ENCODE results near the gene CDC5L. TPM values are rescaled to one million over a fixed set of nuclear protein-coding genes. Genes with fewer than 3 reads are reported as not detected.

The CDC5L gene
- total RNA-seq, 1 donor from 2014 or later, result 18.2 TPM

DNA sequence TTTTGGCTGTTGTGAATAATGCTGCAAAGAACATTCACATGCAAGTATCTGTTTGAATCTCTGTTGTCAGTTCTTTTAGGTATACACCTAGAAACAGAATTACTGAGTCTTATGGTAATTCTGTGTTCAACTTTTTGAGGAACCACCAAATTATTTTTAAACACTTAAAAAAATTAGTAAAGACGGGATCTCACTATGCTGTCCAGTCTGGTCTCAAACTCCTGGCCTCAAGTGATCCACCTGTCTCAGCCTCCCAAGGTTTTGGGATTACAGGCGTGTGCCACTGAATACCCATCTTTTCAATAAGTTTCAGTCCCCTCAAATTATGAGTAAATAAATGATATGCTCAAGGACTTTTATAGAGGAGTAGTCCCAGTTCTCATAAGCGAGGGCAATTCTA lies 27.5 kb upstream of the CDC5L start:
- Mint-ChIP-seq H3K36me3 (ENCODE audit: low read depth, unreplicated experiment) (no peaks in the 10 kb centered on the region), H3K27me3 (ENCODE audit: low read depth, unreplicated experiment) (peaks cover 16% of the 10 kb centered on the region), H3K4me1 (ENCODE audit: low read depth, unreplicated experiment) (no peaks in the 10 kb centered on the region), H3K27ac (ENCODE audit: unreplicated experiment) (no peak overlapping the region), H3K9me3 (ENCODE audit: unreplicated experiment) (peaks cover 5% of the 10 kb centered on the region), H3K4me3 (ENCODE audit: unreplicated experiment) (no peak overlapping the region)
- Histone ChIP-seq H3K9ac (ENCODE audit: low read length) (no peak overlapping the region), H2AFZ (ENCODE audit: low read depth, low read length) (no peak overlapping the region), H3K4me2 (ENCODE audit: low read length) (no peak overlapping the region), H3K27ac (ENCODE audit: low read depth, low read length) (no peak overlapping the region), H3K27me3 (ENCODE audit: insufficient read depth, low read length) (peaks cover 18% of the 10 kb centered on the region), H3K4me3 (ENCODE audit: insufficient read depth, low read depth, low read length) (no peak overlapping the region), H3K9me3 (ENCODE audit: insufficient read depth, low read depth, low read length) (no peaks in the 10 kb centered on the region), H3K79me2 (ENCODE audit: insufficient read depth, low read length) (no peaks in the 10 kb centered on the region), H3K4me1 (ENCODE audit: insufficient read depth, low read length) (no peaks in the 10 kb centered on the region), H4K20me1 (ENCODE audit: insufficient read depth, low read length) (no peaks in the 10 kb centered on the region), H3K36me3 (ENCODE audit: insufficient read depth, low read length) (no peaks in the 10 kb centered on the region)
- TF ChIP-seq, protein P1, sequence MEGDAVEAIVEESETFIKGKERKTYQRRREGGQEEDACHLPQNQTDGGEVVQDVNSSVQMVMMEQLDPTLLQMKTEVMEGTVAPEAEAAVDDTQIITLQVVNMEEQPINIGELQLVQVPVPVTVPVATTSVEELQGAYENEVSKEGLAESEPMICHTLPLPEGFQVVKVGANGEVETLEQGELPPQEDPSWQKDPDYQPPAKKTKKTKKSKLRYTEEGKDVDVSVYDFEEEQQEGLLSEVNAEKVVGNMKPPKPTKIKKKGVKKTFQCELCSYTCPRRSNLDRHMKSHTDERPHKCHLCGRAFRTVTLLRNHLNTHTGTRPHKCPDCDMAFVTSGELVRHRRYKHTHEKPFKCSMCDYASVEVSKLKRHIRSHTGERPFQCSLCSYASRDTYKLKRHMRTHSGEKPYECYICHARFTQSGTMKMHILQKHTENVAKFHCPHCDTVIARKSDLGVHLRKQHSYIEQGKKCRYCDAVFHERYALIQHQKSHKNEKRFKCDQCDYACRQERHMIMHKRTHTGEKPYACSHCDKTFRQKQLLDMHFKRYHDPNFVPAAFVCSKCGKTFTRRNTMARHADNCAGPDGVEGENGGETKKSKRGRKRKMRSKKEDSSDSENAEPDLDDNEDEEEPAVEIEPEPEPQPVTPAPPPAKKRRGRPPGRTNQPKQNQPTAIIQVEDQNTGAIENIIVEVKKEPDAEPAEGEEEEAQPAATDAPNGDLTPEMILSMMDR (IDR thresholded peaks at IDR 0.05; ENCODE audit: insufficient read depth, low read depth, low read length), result no peak
- no peak for TF ChIP-seq EZH2 (IDR thresholded peaks at IDR 0.05; ENCODE audit: insufficient read depth, low read length)
- no peak for FAIRE-seq
- DNase-seq (ENCODE audit: low read depth), result no peak

DNA sequence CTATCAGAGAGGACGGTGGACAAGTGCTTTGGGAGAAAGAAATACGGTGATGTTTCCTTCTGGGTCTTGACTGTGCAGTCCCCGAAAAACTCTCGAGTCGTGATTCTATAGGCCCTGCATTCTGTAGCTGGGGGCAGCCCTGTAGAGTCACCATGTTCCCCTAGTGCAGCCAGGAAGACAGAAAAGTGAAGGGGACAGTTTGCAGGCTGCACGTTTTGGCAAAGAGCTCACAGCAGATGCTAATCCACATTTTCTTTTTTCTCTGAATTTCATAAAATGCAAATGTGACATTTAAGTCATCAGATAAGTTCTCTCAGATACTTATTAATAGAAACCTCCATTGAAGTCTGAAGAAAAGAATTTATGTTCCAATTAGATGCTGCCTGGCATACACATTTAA lies 25.6 kb upstream of the CDC5L start:
- TF ChIP-seq, protein P1 (IDR thresholded peaks at IDR 0.05; ENCODE audit: insufficient read depth, low read depth, low read length), result no peak
- TF ChIP-seq EZH2 (IDR thresholded peaks at IDR 0.05; ENCODE audit: insufficient read depth, low read length), result no peak
- no peak for FAIRE-seq

DNA sequence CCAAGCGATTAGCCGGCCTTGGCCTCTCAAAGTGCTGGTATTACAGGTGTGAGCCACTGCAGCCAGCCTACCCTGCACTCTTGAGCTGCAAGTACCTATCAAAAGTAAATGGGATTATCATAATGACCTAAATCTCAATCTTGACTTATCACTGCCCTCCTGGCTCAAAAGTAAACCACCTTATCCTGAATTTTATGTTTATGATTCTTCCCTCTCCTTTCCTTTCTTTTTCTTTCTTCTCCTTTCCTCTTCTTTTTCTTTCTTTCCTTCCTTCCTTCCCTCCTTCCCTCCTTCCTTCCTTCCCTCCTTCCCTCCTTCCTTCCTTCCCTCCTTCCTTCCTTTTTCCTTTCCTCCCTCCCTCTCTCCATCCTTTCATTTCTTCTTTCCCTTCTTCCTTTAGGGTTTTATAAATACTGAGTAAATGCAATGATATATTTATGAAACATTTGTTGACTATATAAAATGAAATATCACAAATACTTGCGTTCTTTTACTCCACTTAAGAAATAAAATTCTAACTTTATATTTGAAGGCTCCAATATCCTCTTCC lies 24.1 kb upstream of the CDC5L start:
- Histone ChIP-seq H3K27me3 (ENCODE audit: insufficient read depth, low read length) (peaks cover 10% of the 10 kb centered on the region), H3K9me3 (ENCODE audit: insufficient read depth, low read depth, low read length) (no peaks in the 10 kb centered on the region), H3K4me1 (ENCODE audit: insufficient read depth, low read length) (no peaks in the 10 kb centered on the region), H3K27ac (ENCODE audit: low read depth, low read length) (no peak overlapping the region), H3K4me3 (ENCODE audit: insufficient read depth, low read depth, low read length) (no peak overlapping the region), H3K36me3 (ENCODE audit: insufficient read depth, low read length) (no peaks in the 10 kb centered on the region), H3K9ac (ENCODE audit: low read length) (no peak overlapping the region), H3K79me2 (ENCODE audit: insufficient read depth, low read length) (no peaks in the 10 kb centered on the region), H4K20me1 (ENCODE audit: insufficient read depth, low read length) (no peaks in the 10 kb centered on the region), H3K4me2 (ENCODE audit: low read length) (no peak overlapping the region), H2AFZ (ENCODE audit: low read depth, low read length) (no peak overlapping the region)
- H3K4me3 Mint-ChIP-seq (ENCODE audit: unreplicated experiment), result no peak overlapping the region
- FAIRE-seq (no peak), DNase-seq (ENCODE audit: low read depth) (no peak)
- H3K4me1 Mint-ChIP-seq (ENCODE audit: low read depth, unreplicated experiment), result peaks cover 2% of the 10 kb centered on the region
- no peaks in the 10 kb centered on the region for H3K36me3 Mint-ChIP-seq (ENCODE audit: low read depth, unreplicated experiment)
- TF ChIP-seq, protein P1 (IDR thresholded peaks at IDR 0.05; ENCODE audit: insufficient read depth, low read depth, low read length), result no peak
- H3K27ac Mint-ChIP-seq (ENCODE audit: unreplicated experiment), result no peak overlapping the region
- peaks cover 5% of the 10 kb centered on the region for H3K27me3 Mint-ChIP-seq (ENCODE audit: low read depth, unreplicated experiment)
- H3K9me3 Mint-ChIP-seq (ENCODE audit: unreplicated experiment), result no peaks in the 10 kb centered on the region

More for the DNA sequence above, 25.6 kb upstream of the CDC5L start:
- no peaks in the 10 kb centered on the region for H3K36me3 Mint-ChIP-seq (ENCODE audit: low read depth, unreplicated experiment)
- no peak overlapping the region for H3K4me3 ChIP-seq (ENCODE audit: insufficient read depth, low read depth, low read length)
- H3K27ac Mint-ChIP-seq (ENCODE audit: unreplicated experiment), result no peak overlapping the region
- DNase-seq (ENCODE audit: low read depth), result no peak
- no peaks in the 10 kb centered on the region for H3K36me3 ChIP-seq (ENCODE audit: insufficient read depth, low read length)
- H3K27ac ChIP-seq (ENCODE audit: low read depth, low read length), result no peak overlapping the region
- peaks cover 15% of the 10 kb centered on the region for H3K27me3 ChIP-seq (ENCODE audit: insufficient read depth, low read length)
- H3K4me2 ChIP-seq (ENCODE audit: low read length), result no peak overlapping the region
- H3K4me3 Mint-ChIP-seq (ENCODE audit: unreplicated experiment), result no peak overlapping the region
- H3K9me3 Mint-ChIP-seq (ENCODE audit: unreplicated experiment), result no peaks in the 10 kb centered on the region
- H4K20me1 ChIP-seq (ENCODE audit: insufficient read depth, low read length), result no peaks in the 10 kb centered on the region
- H3K4me1 Mint-ChIP-seq (ENCODE audit: low read depth, unreplicated experiment), result no peaks in the 10 kb centered on the region
- H3K4me1 ChIP-seq (ENCODE audit: insufficient read depth, low read length), result no peaks in the 10 kb centered on the region
- H3K9me3 ChIP-seq (ENCODE audit: insufficient read depth, low read depth, low read length), result no peaks in the 10 kb centered on the region
- H3K27me3 Mint-ChIP-seq (ENCODE audit: low read depth, unreplicated experiment), result peaks cover 8% of the 10 kb centered on the region
- H2AFZ ChIP-seq (ENCODE audit: low read depth, low read length), result no peak overlapping the region
- H3K79me2 ChIP-seq (ENCODE audit: insufficient read depth, low read length), result no peaks in the 10 kb centered on the region
- no peak overlapping the region for H3K9ac ChIP-seq (ENCODE audit: low read length)
